DMS114 treated with DMSO at 0.1 percent for 48 hours (cell line): ENCODE results near the gene S1PR3.

Source experiments
- DNase-seq: peaks from one replicate; lab custom pipeline; 2025; ENCODE audit not compliant: unreplicated experiment; lab: John Stamatoyannopoulos, UW

The S1PR3 gene

DNA sequence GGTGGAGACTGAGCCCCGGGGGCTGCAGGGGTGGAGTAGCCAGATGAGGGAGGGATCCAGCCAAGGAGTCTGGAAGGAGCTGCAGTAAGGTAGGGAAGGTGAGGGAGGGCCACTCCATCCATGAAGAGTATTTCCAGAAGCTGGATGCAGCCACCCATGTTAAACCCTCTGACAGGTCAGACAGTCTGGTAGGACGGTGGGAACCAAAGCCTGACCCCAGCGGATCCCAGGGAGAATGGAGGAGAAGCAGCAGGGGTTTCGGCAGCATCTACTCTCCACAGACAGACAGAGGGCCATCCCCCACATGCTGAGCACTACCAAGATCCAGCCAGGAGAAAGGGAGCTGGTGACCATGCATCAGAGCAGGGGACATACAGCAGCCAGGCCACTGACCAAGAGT, 22.5 kb upstream of the S1PR3 start:
- DNase-seq, result no peak

DNA sequence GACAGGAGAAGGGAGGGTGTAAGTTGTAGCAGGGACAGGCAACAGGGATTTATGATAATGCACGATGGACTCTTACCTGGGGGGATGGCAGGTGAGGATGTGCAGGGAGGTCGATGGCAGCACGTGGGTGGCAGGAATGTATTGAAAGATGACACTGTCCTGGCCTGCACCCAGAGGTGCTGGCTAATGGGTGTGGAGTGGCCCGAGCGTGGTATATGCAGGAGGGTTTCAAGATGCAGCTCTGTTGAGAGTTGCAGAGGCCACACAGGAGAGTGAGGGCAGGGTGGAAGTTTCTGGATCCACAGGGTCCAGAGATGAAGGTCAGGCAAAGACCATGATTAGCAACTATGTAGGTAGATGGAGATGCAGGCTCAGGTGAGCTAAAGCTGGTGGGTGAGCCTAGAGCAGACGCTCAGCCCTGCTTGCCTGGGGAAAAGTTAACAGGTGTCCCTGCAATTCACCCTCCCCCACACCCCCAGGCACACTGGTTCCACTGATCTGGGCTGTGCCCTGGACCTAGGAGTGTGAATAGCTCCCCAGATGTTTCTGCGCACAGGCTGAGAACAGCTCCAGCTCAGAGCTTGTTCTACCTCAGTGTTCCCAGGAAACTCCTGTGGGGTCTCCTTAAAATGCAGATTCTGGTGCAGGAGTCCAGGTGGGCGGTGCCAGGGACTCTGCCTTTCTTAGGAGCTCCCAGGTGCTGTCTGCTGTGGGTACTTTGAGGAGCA, 21.5 kb upstream of the S1PR3 start:
- no peak for DNase-seq

DNA sequence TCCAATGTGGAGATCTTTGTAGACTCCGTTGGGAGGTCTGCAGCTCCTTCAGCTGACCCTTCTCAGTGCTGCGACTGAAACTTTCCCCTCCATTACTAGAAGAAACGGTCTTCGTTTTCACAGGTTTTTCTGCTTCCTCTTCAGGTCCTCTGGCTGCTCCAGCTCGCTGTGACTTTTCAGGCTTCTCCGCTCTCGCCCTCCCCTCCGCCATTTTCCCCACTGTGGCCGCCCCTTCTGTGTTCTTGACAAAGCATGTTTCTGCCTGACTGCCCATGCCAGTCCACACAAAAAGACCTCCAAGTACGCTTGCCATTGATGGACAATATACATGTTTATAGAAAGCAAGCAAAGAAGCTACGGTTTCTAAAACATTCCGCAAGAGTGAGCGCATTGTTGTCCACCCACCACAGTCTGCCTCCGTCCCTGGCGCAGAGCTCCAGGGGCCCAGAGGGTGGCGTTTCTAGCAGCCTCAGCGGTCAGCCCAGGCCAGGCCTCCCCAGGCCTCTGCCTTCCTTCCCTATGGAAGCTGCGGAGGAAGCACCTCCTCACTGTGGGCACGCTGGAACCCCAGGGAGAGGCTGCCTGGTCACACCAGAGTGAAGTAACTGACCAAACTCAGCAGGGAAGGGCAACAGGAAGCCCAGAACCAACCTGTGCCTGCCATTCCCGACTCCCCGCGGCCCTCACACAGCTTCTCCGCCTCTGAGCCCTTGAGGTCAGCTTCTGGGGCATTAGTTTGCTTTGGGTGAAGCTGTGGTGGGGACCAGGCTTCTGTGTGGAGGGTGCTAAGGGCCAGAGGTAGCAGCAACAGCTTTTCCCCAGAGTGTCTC, 19.9 kb upstream of the S1PR3 start:
- DNase-seq, result no peak

DNA sequence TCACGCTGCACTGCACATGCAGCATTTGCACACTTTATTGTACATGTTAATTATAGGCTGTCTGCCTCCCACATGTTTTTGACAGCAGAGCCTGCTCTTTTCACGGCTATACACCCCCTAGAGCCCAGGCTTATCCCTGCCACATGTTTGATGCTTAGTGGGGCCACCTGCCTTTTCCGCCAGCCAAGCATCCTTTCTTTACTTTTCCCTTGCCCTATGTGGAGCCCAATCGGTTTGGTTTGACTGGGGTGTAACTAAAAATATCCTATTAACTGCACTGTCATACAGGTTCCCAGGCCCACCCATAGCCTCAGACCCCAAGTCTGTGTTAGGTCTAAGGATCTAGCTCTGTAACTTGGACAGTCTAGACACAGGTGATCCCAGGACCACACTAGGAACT, 18.9 kb upstream of the S1PR3 start:
- DNase-seq, result no peak

DNA sequence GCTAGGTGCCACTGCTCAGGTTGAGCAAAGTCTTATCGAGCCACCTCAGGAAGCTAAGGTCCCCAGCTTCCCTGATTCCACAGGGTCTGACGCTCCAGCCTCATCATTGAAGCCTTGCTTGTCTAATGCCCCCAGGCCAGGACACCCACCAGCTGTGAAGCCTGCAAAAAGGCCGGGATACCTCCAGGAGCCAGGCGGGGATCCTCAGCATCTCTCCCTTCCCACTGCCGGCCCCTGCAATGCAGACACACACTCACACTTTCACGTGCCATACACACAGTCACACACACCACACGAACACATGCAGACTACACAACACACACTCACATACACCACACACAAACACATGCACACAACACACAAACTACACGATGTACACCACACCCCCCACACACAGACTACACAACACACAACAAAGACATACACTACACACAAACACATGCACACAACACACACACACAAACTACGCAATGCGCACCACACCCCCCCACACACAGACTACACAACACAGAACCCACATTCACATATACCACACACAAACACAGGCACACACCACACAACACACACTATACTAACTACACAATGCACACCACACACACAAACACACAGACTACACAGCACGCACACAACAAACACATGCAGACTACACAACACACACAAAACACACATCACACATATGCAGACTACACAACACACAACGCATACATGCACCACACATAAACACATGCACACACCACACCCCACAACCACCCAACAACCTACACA, 17.8 kb upstream of the S1PR3 start:
- DNase-seq, result no peak

DNA sequence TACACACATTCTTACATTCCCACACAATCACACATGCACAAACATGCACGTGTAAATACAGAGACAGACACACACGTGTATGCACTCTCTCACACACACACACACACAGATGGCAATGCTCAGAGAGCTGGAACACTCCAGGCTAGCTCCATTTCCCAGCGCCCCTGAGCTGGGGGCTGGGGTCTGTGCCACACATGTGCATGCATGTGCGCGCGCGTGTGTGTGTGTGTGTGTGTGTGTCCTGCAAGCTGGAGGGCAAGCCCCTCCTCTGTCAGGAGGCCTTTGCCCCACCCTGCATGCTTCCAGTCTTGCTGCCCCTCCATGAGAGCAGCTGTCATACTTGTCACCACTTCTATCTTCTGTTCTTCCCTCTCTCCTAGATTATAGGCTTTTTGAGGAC, 16.6 kb upstream of the S1PR3 start:
- no peak for DNase-seq

DNA sequence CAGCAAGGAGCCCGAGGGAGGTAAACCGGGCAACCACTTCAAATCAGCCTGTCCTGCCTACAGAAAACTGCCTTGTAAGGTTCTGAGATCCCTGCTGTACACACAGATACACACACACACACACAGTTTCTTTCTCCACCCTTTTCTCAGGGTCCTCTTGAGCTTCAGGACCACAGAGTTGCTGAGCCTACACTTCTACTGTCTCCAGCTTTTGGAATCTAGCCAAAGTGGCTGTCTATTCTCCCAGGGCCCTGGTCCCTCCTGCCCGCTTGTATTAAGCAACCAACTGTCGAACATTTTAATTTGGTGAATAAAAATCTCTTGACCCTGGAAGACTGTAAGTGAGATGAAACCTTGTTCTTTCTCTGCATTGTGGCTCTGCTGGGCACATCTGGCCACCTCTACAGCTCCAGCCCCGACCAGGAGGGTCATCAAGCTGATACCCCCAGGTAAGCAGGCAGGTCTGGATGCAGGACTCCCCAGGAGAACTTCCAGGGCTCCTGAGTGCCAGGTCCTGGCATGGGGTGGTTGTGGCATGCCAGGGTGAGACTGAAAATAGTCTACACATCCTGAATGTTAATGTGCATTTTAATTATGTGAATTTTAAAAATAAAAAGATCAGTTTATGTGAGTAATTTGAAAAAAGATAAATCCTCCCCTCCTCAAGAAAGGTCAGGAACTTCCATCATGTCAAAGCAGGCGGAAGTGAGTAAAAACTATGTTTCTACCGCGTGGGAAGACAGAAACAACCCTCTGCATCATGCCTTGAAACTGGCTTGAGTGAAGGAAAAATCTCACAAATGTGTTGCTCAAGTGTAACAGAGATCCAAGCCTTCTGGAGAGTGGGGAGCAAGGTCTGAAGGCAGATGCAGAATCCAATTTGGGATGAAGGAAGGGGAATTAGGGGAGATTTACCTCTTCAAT, 15.0 kb upstream of the S1PR3 start:
- DNase-seq, result no peak

DNA sequence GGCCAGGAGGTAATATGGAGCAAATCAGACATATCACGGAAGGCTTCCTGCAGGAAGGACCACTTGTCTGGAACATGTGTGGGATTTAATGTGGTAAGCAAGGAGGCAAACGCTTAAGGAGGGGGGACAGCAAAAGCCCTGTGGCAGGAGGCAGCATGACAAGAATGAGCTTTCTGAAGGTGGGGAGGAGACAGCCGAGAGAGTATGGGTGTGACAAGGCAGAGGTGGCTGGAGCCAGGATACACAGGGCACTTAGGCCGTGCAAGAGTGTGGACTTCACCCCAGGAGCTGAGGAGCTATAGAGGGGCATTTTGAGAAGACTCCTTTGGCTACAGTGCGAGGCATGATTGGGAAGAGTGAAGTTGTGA, 14.4 kb upstream of the S1PR3 start:
- DNase-seq, result no peak

DNA sequence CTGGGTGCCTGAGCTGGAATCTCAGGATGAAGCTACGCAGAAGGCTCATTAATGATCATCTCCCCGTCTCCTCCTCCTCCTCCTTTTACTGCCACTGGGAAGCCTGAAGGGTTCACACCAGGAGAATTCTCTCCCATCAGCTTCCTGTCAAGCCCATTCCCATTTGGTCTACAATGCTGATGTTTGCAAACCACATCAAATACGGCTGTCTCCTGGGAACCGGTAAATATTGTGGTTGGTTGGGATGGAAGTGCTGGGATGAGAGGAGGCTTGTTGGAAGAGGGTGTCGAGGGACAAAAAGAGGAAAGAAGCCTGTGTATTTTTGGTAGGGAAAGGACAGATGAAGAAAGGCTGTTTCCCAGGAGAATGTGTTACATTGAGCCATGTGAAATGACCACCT, 13.2 kb upstream of the S1PR3 start:
- DNase-seq, result no peak

DNA sequence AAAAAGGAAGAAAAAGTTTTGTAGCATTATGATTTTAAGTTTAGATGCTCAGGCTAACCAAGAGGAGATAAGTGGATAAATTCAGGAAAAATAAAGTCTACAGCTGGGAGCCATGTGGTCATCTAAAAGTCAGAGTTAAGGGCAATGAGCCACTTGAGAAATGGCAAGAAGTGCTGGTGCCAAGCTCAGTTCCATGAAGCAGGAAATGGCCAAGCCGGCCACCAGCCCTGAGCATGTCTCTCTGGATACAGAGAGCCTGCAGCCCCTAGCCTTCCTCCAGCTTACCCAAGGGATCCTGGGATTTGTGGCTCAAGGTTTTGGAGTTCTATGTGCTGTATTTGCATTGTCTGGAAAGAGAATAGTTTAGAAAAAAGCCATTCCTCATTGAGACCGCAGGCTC, 12.2 kb upstream of the S1PR3 start:
- DNase-seq, result no peak

DNA sequence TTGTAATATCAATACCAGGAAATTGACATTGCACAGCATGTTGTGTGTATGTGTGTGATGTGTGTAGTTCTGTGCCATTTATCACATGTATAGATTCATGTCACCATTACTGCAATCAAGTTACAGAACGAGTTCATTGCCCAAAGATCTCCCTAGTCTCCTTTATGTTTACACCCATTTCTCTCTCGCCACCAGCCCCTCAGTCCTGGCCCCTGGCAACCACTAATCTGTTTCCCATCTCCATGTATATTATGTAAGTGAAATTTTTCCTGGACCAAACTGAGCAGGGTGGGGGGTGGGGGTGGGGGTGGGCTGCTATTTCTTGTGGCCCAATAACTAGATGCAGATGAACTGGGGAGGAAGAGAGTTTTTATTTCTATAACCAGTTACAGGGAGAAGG, 11.5 kb upstream of the S1PR3 start:
- DNase-seq, result no peak

DNA sequence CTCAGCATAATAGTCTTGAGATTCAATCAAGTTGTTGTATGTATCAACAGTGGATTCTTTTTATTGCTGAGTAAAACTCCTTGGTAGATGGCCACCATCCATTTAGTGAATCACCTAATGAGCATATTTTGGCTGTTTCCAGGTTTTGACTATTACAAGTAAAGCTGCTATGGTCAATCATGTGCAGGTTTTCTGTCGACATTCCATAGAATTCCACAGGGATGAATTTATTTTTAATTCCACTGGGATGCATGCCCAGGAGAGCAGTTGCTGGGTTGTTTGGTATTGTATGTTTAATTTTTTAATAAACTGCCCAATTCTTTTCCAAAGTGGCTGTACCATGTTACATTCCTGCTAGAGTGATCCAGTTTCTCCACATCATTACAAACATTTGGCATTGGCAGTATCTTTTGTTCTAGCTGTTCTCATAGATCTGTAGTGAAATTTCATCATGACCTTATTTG, 10.5 kb upstream of the S1PR3 start:
- no peak for DNase-seq

DNA sequence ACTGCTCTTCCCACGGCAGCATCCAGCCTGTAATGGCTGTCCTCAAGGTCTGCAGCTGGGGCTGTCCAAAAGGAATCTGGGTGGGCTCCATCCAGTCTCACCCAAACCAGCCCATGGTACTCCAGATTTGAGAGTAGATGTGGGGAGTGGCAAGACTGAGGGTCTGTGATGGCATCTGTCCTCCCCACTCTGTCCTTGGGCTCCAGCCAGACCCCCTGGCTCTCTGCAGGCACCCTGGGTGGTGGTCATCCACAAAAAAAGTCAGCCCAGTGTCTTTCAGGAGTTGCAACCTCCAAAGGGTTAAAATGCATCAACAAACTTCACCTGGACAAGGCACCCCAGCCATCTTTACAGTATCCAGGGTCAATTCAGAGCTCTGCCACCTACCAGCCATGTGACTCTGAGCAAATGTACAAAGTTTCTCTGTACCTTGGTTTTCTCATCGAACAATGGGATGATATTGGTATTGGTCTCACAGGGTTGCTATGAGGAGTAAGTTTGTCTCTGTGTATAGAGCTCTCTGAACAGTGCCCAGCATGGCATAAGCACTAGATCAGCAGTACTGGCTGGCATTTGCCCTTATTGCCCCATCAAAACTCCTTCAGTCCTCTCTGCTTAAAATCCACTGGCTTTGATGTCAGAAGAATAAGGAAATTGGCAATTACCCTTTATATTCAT, 7.3 kb upstream of the S1PR3 start:
- DNase-seq, result no peak

DNA sequence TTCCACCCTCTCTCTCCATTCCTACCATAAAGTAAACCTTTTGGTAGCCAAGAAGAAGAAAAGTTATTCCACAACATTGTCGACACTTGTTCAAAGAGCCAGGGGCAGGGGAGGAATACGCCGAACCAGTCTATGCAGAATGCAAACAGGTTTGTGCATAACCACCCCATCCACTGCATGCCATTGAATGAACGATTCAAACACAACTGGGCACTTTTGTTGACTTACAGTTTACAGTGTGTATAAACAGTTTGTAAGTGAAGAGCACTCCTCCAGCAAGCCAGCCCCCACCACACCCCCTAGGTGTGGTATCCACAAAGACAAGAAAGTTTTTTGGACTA, 6.8 kb upstream of the S1PR3 start:
- DNase-seq, result no peak

DNA sequence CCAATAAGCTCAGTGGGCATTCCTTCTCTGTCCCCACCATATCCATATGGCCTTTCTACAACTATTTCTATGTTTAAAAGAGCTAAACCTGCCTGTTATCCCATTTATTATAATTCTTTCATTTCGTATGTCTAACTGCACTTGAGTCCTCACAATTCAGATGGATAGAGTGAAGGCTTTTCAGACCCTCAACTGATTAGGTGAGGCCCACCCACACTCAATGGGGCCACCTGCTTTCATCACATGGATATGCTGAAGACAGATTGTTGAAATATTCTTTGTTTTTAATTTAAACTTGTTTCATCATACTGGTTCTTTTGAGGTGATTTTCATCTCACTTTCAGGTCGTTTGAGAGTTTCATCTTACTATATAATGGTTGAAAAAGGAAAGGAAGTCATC, 5.7 kb upstream of the S1PR3 start:
- no peak for DNase-seq

DNA sequence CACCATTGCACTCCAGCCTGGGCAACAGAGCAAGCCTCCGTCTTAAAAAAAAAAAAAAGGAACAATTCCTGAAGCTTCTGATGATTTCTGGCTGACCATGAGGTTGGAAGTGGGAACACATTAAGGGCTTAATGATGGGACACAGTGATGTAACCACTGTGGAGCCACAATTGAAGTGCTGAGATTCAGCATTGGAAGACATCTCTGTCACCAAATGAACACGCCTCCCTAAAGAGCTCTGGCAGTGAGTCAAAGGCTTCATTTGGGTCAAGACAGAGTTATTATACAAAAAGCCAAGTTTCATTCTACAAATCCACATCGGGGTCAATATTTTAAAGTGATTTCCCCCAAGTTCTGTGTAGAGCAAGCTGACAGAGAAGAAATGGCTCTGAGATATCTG, 4.5 kb upstream of the S1PR3 start:
- DNase-seq, result no peak

DNA sequence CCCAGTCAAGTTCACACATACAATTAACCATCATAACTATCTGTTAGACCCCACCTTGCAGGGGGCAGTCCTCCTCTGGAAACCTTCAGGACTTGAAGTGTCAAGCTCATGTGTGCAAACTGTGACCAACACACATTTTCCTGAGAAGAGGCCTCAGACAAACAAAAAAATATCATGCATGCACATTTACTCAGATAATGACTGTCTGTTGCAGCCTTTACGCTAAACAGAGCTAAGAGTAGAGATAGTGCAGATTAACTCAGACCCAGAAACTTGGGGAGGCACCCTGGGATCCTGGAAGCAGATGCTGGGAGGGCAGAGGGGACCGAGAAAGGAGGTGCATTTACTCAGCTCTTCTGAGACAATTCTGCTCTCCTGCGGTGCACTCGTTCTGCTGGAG, 3.6 kb upstream of the S1PR3 start:
- DNase-seq, result no peak

DNA sequence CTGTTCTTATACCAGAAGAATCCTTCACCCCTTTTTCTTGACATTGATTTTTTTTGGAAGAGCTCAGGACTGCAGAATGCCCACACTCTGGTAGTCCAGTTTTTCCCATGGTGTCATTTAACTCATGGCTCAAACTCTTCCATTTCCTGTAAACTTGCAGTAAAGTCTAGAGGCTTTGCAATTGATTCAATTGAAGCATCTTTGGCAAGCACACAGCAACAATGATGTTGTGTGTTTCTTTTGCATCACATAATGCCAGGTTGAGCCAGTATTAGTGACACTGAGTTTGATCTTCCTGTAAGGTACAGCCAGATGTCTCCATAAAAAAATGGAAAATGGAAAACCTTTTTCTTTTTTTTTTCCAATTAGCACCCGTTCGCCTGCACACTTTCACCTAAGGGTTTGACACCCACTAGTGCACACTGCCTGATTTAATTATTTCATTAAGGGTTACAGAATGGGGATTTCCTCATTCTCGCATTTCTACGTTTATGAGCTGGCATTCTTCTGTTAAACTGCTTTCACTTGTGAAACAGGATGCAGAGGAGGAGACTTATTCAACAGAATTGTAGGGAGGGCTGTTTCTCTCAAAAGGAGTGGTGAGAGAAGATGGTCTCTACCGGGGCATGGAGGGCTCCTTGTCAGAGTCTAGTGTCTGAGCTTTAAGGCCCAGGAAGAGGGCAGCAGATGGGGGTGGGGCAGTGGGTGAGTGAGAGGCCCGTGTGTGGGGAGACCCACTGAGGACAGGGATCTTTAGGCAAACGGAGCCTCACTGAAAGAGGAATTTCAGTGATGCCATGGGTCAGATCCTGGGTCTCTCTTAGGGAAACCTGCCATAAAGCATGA, 2.2 kb upstream of the S1PR3 start:
- no peak for DNase-seq

DNA sequence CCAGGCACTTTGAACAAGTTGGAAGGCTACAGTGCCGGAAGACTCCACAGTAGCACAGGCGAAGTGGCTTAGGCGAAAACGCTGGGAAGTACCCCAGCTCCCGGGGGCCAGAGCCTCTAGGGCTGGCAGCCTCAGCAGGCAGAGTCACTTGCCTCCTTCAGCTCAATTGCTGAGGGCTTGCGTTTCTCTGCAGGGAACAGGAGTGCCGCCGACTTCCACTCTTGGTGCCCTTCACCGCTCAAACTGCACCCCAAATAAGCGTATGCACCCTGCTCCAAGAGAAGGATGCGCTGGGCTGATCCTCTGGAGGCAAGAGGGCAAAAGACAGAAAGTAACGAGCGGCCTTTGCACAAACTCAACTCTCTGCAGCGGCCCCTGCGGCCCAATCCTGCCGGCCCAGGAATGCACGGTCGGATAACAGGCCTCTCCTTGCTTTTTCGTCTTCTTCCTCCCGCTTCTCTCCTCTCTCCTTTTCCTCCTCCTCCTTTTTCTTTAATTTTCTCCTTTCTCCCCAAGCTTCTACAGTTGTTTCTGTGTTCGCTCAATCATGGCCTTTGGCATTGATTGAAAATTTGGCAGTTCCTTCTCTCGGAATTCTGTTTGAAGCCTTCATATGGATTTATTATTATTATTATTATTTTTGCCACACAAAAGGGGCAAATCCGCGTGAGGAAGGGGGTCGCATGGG, 1.1 kb upstream of the S1PR3 start:
- no peak for DNase-seq
